Neural cell (in vitro differentiated cells): Measurements from ENCODE around the gene PLEKHH2.

Source experiments
- EP300 ChIP-seq: fragments of 450-650 bp; conservative IDR thresholded peaks from 2 replicates; pipeline ENCODE4 v1.6.1; 2014; ENCODE audit warnings: antibody characterized with exemption, mild to moderate bottlenecking, moderate library complexity; ENCODE audit not compliant: poor library complexity, severe bottlenecking
- EZH2 ChIP-seq: fragments of 200-600, 300-800 bp; shearing (Covaris generic), sonication (generic); IDR thresholded peaks from 2 replicates; pipeline ENCODE4 v1.6.1; 2014; ENCODE audit warnings: antibody characterized with exemption, low read length, borderline replicate concordance, mild to moderate bottlenecking; ENCODE audit not compliant: insufficient read depth, poor library complexity, severe bottlenecking
- POLR2AphosphoS5 ChIP-seq: IDR thresholded peaks from 2 replicates; pipeline ENCODE4 v1.6.1; 2012
- TF ChIP-seq, protein P1 (sequence below): fragments of 450-650 bp; IDR thresholded peaks from 2 replicates; pipeline ENCODE4 v1.5.1; 2014; ENCODE audit warnings: antibody characterized with exemption, mild to moderate bottlenecking, moderate library complexity; ENCODE audit not compliant: poor library complexity, severe bottlenecking

DNA sequence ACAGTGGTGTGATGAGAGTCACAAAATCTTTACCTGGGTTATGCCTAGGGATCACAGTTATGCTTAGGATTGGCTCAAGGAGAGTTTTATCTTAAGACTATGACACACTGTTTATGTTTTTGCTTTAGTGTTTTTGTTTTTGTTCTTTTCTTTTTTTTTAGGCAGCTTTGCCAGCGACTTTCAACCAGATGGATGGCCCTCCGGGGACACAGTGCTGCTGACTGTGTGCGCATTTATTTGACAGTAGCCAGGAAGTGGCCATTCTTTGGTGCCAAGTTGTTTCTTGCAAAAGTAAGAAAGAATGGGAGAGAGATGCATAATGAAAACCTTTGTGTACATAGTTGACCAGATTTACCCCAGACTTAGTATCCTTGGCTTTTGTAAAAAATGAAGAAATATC is 121.7 kb downstream of the PLEKHH2 start:
- TF ChIP-seq EZH2: no peak
- no peak for TF ChIP-seq POLR2AphosphoS5
- TF ChIP-seq, protein P1, sequence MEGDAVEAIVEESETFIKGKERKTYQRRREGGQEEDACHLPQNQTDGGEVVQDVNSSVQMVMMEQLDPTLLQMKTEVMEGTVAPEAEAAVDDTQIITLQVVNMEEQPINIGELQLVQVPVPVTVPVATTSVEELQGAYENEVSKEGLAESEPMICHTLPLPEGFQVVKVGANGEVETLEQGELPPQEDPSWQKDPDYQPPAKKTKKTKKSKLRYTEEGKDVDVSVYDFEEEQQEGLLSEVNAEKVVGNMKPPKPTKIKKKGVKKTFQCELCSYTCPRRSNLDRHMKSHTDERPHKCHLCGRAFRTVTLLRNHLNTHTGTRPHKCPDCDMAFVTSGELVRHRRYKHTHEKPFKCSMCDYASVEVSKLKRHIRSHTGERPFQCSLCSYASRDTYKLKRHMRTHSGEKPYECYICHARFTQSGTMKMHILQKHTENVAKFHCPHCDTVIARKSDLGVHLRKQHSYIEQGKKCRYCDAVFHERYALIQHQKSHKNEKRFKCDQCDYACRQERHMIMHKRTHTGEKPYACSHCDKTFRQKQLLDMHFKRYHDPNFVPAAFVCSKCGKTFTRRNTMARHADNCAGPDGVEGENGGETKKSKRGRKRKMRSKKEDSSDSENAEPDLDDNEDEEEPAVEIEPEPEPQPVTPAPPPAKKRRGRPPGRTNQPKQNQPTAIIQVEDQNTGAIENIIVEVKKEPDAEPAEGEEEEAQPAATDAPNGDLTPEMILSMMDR: no peak
- no peak for TF ChIP-seq EP300
